ENCODE results near the gene MND1.
A peak's percentile ranks its signal among the peaks of the same experiment; 100 is the strongest.
"Not testable (repeated sequence)": the region's sequence is repeated elsewhere in the genome, so short reads cannot be mapped to it uniquely, and the experiment has no call there.

The MND1 gene

DNA sequence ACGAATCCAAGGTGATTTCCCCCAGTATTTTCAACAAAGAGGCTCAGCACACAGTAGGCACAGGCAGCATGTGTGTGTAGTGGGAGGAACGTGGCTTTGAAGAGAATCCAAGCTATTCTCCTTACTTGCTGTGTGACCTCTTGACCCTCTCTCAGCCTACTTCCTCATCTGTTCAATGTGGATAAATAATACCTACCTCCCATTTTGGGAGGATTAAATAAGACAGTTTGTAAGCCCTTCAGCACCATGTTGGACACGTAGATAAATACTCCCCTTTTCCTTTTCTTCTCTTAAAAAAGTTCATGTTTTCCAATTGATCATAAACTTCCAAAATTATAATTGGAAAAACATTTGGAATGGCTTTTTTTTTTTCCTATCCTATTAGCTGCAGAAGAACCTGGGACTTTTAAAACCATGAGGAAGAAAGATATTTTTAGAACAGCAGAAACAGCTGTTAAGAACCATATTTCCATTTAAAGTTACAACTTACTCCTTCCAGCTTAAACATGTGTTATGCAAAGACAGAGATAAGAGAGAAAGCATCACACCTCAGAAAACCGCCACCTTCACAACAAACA is 65.5 kb downstream of the MND1 start:
- Histone ChIP-seq H3K4me2 (ENCODE audit: low read length) (no peak overlapping the region), H2AFZ (ENCODE audit: low read length) (no peak overlapping the region), H3K27me3 (ENCODE audit: insufficient read depth, low read length) (no peaks in the 10 kb centered on the region), H3K79me2 (ENCODE audit: insufficient read depth, low read length) (no peaks in the 10 kb centered on the region), H3K4me3 (ENCODE audit: low read depth, low read length, poor library complexity, severe bottlenecking) (no peak overlapping the region), H3K9ac (ENCODE audit: low read length) (no peak overlapping the region), H3K36me3 (ENCODE audit: insufficient read depth, low read length) (peaks cover 58% of the 10 kb centered on the region), H4K20me1 (ENCODE audit: insufficient read depth, low read length) (no peaks in the 10 kb centered on the region), H3F3A (ENCODE audit: insufficient read depth, low read length) (no peaks in the 10 kb centered on the region), H3K4me1 (ENCODE audit: insufficient read depth, low read length, severe bottlenecking) (peaks cover 11% of the 10 kb centered on the region), H3K27ac (ENCODE audit: low read depth, low read length, poor library complexity, severe bottlenecking) (peak overlapping the region; percentile 54), H3K9me2 (ENCODE audit: low read depth, low read length) (no peaks in the 10 kb centered on the region), H3K9me3 (ENCODE audit: low read length) (no peaks in the 10 kb centered on the region)
- TF ChIP-seq, protein P1, sequence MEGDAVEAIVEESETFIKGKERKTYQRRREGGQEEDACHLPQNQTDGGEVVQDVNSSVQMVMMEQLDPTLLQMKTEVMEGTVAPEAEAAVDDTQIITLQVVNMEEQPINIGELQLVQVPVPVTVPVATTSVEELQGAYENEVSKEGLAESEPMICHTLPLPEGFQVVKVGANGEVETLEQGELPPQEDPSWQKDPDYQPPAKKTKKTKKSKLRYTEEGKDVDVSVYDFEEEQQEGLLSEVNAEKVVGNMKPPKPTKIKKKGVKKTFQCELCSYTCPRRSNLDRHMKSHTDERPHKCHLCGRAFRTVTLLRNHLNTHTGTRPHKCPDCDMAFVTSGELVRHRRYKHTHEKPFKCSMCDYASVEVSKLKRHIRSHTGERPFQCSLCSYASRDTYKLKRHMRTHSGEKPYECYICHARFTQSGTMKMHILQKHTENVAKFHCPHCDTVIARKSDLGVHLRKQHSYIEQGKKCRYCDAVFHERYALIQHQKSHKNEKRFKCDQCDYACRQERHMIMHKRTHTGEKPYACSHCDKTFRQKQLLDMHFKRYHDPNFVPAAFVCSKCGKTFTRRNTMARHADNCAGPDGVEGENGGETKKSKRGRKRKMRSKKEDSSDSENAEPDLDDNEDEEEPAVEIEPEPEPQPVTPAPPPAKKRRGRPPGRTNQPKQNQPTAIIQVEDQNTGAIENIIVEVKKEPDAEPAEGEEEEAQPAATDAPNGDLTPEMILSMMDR (IDR thresholded peaks at IDR 0.05; ENCODE audit: low read length), result no peak
- TF ChIP-seq EZH2 (IDR thresholded peaks at IDR 0.05; ENCODE audit: borderline replicate concordance, low read length), result no peak

DNA sequence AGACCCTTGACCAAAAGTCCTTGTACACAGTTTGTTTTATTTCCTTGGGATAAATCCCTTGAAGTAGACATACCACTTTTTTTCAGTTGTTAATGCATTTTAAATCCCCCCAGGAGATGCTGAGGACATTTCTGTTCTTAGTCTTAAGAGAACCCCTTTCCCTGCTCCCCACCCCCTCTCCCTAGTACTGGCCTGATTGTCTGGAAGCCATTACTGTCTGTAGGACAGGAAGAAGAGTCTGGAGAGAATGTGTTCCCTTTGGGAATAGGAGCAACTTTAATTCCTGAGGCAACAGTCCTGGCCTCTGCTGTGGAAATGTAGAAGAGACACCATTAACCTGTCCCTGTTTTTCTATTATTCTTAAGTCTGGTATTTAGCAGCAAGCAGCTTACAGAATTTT is 69.4 kb downstream of the MND1 start:
- TF ChIP-seq, protein P1 (IDR thresholded peaks at IDR 0.05; ENCODE audit: low read length), result no peak
- TF ChIP-seq EZH2 (IDR thresholded peaks at IDR 0.05; ENCODE audit: borderline replicate concordance, low read length), result no peak
- Histone ChIP-seq H3K4me1 (ENCODE audit: insufficient read depth, low read length, severe bottlenecking) (peaks cover 36% of the 10 kb centered on the region), H3K9me2 (ENCODE audit: low read depth, low read length) (no peaks in the 10 kb centered on the region), H3K9ac (ENCODE audit: low read length) (no peak overlapping the region), H3K9me3 (ENCODE audit: low read length) (no peaks in the 10 kb centered on the region), H3K27ac (ENCODE audit: low read depth, low read length, poor library complexity, severe bottlenecking) (peak overlapping the region; percentile 48), H3K4me3 (ENCODE audit: low read depth, low read length, poor library complexity, severe bottlenecking) (no peak overlapping the region), H3K36me3 (ENCODE audit: insufficient read depth, low read length) (peaks cover 50% of the 10 kb centered on the region), H3K27me3 (ENCODE audit: insufficient read depth, low read length) (no peaks in the 10 kb centered on the region), H4K20me1 (ENCODE audit: insufficient read depth, low read length) (no peaks in the 10 kb centered on the region), H3K79me2 (ENCODE audit: insufficient read depth, low read length) (no peaks in the 10 kb centered on the region), H3F3A (ENCODE audit: insufficient read depth, low read length) (no peaks in the 10 kb centered on the region), H2AFZ (ENCODE audit: low read length) (no peak overlapping the region), H3K4me2 (ENCODE audit: low read length) (no peak overlapping the region)

DNA sequence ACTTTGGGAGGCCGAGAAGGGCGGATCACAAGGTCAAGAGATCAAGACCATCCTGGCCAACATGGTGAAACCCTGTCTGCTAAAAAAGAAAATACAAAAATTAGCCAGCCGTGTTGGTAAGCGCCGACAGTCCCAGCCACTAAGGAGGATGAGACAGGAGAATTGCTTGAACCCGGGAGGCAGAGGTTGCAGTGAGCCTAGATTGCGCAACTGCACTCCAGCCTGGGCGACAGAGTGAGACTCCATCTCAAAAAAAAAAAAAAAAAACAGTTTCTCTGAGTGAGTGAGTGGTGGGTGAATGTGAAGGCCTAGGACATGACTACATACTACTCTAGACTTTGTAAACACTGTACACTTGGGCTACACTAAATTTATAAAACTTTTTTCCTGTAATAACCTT is 72.0 kb downstream of the MND1 start:
- Histone ChIP-seq H3K27ac (ENCODE audit: low read depth, low read length, poor library complexity, severe bottlenecking) (peak overlapping the region; percentile 59), H3K4me1 (ENCODE audit: insufficient read depth, low read length, severe bottlenecking) (peaks cover 50% of the 10 kb centered on the region), H3K36me3 (ENCODE audit: insufficient read depth, low read length) (peaks cover 41% of the 10 kb centered on the region)
- H3K9me2 ChIP-seq (ENCODE audit: low read depth, low read length); H3K4me3 ChIP-seq (ENCODE audit: low read depth, low read length, poor library complexity, severe bottlenecking); H2AFZ ChIP-seq (ENCODE audit: low read length); H3K27me3 ChIP-seq (ENCODE audit: insufficient read depth, low read length); H3K9ac ChIP-seq (ENCODE audit: low read length); H3K4me2 ChIP-seq (ENCODE audit: low read length); H3K9me3 ChIP-seq (ENCODE audit: low read length); H3F3A ChIP-seq (ENCODE audit: insufficient read depth, low read length); H4K20me1 ChIP-seq (ENCODE audit: insufficient read depth, low read length); H3K79me2 ChIP-seq (ENCODE audit: insufficient read depth, low read length): not testable (repeated sequence)

DNA sequence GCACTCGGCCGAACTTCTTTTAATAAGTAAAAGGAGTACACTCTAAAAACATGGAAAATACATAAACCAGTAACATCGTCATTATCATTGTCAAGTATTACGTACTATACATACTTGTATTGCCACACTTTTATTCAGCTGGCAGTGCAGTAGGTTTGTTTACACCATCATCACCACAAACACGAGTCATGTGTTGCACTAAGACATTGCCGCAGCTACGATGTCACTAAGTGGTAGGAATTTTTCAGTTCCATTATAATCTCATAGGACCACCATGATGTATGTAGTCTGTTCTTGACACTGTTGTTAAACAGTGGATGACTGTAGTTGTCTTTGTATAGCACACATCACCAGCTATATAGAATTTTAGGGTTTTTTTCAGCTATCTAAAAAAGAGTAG is 73.6 kb downstream of the MND1 start:
- no peaks in the 10 kb centered on the region for H3K9me3 ChIP-seq (ENCODE audit: low read length)
- no peaks in the 10 kb centered on the region for H4K20me1 ChIP-seq (ENCODE audit: insufficient read depth, low read length)
- TF ChIP-seq, protein P1 (IDR thresholded peaks at IDR 0.05; ENCODE audit: low read length), result no peak
- TF ChIP-seq EZH2 (IDR thresholded peaks at IDR 0.05; ENCODE audit: borderline replicate concordance, low read length), result no peak
- peak overlapping the region; percentile 98 for H3K27ac ChIP-seq (ENCODE audit: low read depth, low read length, poor library complexity, severe bottlenecking)
- H3K9me2 ChIP-seq (ENCODE audit: low read depth, low read length), result no peaks in the 10 kb centered on the region
- no peaks in the 10 kb centered on the region for H3K27me3 ChIP-seq (ENCODE audit: insufficient read depth, low read length)
- H3K4me3 ChIP-seq (ENCODE audit: low read depth, low read length, poor library complexity, severe bottlenecking), result no peak overlapping the region
- H3K79me2 ChIP-seq (ENCODE audit: insufficient read depth, low read length), result no peaks in the 10 kb centered on the region
- H3K9ac ChIP-seq (ENCODE audit: low read length), result peak overlapping the region; percentile 79
- 0 out of 2 replicates have a peak, but pooled peaks cover 8% of the 10 kb centered on the region for H3F3A ChIP-seq (ENCODE audit: insufficient read depth, low read length)
- H3K4me1 ChIP-seq (ENCODE audit: insufficient read depth, low read length, severe bottlenecking), result peaks cover 62% of the 10 kb centered on the region
- no peak overlapping the region for H2AFZ ChIP-seq (ENCODE audit: low read length)
- H3K4me2 ChIP-seq (ENCODE audit: low read length), result peak overlapping the region; percentile 88
- H3K36me3 ChIP-seq (ENCODE audit: insufficient read depth, low read length), result peaks cover 35% of the 10 kb centered on the region
